NCI-H1694 (cell line): ENCODE measurements around the gene TLE6.
A peak's percentile ranks its signal among the peaks of the same experiment; 100 is the strongest.
"Not testable (repeated sequence)": the region's sequence is repeated elsewhere in the genome, so short reads cannot be mapped to it uniquely, and the experiment has no call there.

ENCODE experiments used
- DNase-seq: peaks from one replicate; lab custom pipeline; 2025; lab: John Stamatoyannopoulos, UW

TLE6 gene

DNA sequence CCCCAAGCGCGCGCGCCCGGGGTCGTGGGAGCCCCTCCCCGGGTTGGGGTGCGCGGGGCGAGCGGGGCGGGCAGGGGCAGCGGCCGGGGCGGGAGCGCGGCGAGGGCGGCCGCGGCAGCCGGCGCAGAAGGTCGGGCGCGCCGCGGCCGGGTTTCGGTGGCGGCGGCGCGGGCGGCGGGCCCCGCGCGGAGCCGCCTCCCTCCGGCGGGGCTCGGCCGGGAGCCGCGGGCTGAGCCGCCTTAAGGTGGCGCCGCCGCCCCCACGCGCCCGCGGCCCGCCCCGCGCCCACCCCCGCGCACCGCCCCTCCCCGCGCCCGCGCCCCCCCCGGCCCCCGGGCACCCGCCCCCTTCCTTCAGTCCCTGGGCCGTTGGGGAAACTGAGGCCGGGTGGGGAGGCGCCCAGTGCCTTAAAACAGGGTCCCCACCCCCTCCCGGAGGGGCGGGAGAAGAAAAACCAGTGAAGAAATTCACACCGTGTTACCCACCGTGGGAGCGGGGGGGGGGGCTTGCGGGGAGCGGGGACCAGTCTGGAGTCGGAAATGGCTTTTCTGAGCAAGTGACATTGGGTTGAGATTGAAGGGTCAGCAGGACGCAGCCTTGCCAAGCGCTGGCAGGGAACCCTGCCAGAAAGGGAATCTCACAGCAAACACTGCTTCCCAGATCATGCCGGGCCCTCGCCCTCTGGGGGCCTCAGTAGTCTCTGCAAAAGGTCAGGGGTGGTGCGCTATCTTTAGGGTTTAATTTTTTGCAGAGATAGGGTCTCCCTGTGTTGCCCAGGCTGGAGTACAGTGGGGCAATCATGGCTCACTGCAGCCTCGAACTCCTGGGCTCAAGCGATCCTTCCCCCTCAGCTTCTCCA, 51.9 kb downstream of the TLE6 start, which contains the start of gene TLE2:
TSS of gene TLE2 (minus strand) at position 216 of the 859 bp plus-strand sequence. CDS start 376 bp downstream, outside the sequence.
- no peak for DNase-seq

DNA sequence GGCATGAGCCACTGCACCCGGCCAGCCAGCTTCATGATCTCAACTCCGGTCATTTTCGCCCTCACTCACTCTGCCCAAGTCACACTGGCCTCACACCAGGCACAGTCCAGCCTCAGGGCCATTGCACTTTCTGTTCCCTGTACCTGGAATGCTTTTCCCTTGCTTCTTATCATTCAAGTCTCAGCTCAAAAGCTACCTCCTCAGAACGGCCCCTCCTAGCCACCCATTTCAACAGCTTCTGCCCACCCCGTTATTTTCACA, 54.2 kb downstream of the TLE6 start:
- DNase-seq, result no peak

DNA sequence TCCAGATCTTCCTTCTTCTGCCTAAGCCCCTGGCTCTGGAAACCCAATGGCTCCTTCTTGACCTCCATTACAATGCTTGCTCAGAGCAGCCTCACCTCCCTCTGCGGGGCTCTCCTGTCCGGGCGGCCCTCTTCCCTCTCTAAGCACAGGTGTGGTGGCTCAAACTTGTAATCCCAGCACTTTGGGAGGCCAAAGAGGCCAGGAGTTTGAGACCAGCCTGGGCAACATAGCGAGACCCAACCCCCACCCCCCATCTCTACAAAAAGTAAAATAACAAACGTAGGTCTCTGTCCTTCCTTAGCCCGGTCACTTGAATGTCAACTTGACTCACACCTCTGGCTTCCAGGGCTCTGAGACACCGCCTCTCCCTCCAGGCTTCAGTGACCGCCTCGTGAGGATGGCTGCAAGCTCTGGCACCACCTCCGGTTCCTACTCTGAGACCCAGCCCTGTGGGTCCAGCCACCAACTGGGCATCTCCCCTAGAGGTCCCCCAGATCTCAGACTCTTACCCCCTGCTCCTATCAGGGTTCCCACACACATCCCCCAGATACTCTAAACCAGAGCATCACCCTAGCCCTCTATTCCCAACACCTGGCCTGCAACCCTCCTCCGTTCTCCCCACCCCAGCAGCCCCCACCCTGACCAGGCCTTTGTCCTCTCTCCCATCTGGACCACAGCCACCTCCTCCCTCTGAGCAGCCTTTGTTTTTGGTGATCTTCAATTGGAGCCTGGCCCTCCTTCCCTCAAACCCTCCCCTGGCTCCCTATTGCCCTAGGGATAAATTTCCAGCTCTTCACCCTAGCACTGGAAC, 56.4 kb downstream of the TLE6 start:
- DNase-seq, result no peak

DNA sequence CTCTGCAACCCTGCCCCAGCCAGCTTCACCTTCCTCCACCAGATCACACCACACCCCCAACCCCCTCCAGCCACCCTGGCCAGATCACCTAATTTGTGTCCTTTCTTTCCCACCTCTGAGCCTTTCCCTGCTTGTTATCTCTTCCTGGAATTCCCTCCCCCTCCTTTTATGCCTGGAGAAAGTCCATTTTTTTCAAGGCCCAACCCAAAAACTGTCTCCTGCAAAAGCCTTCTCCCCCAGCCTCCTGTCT, 57.0 kb downstream of the TLE6 start:
- DNase-seq, result no peak

DNA sequence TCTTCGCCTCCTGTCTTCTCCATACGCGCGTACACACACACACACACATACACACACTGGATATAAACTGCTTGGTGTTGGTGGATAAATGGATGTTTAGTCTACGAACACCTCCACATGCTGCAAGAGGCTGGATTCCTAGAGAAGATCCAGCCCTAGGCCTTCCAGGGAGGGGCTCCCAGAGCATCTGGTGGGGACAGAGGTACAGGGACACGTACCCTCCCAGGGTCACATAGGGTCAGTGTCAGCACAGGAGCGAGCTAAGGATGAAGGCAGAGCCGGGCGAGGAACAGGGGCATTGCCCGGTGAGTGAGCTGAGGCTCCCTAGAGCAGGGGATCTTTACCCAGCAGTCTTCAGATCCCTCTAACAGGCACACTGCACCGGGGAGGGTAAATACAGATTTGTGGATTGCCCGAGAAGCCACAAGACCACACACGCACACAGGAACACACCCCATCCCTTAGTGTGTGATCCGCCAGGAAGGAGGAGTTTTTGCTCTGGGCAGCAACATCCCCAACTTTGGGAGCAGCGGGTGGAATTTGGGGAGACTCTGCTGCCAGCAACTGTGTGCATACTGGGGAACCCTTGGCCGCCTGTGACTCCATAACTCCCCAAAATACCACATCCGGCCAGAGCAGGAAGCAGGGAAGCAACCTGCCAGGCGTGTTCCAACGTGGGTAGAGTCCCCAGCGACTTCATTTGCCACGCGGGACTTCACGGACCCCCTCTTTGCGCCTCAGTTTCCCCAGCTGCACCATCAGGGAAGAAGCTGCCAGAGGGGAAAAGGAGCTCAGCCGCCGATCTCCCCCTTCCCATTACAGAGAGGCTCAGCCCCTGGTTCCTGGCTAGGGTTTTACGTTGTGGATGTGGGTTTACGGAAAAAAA, 57.5 kb downstream of the TLE6 start:
- no peak for DNase-seq

DNA sequence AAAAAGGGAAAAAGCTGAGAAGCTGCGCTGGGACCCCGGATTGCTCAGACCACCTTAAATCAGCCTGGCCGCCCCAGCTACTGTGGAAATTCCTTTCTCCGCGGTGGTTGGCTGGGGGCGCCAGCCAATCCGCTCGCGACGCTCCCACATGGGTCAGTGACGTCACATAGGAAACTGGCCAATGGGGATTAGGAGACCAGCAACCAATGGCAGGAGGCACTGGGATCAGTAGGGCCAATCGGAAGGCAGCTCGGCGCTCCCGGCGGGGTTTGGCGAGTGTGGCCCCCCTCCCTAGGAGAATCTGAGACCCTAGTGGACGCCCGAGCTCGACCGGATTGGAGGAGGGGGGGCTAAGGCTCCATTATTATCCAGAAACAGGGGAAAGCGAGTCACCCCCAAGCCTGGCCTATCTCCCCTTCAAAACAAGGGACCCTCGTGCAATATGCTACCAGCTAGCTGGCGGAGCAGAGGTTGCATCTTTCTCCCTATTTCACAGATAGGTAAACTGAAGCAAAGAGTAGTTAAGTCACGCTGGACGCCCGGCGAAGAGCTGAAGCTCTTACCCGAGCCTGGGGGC, 58.3 kb downstream of the TLE6 start:
- DNase-seq, result peak; percentile 98

DNA sequence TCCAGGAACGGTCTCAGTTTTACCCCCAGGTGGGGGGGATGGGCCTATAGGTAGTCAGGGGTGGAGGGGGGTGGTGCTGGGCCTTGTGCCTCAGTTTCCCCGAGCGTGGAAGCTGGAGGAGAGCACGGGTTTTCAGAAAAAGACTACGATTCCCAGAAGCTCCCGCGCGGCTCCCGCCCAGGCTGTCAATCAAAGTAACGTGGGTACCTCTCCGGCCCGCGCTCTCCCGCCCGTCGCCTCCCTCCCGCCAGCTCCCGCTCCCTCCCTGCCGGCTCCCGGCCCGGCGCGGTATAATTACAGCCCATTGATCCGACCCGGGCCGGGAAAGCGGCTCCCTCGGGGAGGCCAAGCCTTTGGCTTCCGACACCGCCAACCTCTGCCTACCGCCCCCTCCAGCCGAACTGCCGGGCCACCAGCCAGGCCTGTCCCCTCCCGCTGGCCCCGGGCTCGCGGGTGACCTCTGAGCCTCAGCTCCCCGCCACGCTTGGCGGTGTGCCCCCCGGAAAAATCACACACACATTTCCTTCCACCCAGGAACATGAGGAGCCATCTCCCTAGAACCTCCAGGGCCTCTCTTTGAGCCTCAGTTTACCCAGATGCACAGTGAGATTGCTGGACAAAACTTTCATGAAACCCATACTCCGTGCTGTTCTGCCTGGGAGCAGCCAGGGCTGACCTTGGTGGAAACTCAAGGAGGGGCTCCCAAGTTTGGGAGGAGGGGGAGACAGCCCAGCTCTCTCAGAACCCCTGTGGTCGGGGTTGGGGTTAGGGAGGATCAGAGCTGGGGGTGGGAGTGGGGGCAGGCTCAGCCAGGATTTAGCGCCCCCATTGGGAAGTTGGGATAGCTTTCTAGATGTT, 59.0 kb downstream of the TLE6 start:
- peak; percentile 82 for DNase-seq

DNA sequence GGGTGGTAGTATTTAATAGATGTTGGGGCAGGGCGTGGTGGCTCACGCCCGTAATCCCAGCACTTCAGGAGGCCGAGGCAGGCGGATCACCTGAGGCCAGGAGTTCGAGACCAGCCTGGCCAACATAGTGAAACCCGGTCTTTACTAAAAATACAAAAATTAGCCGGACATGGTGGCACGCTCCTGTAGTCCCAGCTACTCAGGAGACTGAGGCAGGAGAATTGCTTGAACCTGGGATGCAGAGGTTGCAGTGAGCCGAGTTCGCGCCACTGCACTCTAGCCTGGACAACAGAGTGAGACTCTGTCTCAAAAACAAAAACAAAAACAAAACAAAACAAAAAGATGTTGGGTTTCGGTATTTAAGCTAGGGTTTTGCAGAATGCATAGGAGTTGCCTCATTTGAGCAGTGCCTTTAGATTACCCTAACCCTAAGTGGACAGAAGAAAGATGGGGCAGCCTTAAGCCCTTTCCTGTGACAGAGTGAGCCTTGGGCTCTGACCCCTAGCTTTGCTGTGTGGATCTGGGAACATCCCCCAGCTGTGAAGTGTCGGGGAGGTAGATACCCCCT, 59.7 kb downstream of the TLE6 start:
- not testable (repeated sequence) for DNase-seq

DNA sequence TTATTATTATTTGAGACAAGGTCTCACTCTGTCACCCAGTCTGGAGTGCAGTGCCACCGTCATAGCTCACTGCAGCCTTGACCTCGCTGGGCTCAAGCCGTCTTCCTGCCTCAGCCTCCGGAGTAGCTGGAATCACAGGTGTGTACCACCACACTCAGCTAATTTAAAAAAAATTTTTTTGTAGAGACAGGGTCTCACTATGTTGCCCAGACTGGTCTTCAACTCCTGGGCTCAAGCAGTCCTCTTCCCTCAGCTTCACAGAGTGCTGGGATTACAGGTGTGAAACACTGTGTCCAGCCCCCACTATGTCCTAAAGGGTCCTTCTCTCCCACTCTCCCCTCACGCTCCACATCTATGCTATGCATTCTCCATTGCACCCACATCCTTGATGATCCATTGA, 60.9 kb downstream of the TLE6 start:
- DNase-seq, result no peak

DNA sequence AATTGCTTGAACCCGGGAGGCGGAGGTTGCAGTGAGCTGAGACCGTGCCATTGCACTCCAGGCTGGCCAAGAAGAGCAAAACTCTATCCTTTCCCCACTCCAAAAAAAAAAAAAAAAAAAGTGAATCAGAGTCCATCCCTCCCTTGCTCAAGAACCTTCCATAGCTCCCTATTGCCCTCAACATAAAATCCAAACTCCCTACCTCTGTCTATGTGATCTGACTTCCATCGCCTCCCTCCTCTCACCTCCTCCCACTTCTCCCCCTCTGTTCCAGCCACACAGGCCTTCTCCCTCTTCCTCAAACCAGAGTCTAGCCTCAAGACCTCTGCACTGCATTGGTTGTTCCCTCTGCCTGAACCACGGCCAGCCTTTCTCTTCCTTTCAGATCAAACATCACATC, 61.8 kb downstream of the TLE6 start:
- no peak for DNase-seq

DNA sequence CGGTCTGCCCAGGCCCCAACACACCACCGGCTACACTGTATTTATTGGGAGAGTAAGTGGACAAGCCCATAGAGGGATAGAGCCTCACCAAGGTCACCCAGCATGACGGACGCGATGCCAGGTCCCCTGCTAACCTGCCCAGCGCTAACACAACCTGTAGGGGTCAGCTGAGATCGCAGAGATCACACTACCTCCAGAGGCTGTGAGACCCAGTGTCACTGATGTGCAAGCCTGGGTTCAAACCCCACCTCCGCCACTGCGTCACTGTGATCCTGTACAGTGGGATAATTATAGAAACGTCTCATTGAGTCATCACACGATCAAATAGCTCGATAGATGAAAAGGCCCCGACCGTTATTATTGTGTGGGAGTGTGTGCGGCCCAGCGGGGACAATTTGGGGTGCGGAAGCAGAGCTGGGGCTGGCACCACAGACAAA, 62.3 kb downstream of the TLE6 start:
- no peak for DNase-seq

DNA sequence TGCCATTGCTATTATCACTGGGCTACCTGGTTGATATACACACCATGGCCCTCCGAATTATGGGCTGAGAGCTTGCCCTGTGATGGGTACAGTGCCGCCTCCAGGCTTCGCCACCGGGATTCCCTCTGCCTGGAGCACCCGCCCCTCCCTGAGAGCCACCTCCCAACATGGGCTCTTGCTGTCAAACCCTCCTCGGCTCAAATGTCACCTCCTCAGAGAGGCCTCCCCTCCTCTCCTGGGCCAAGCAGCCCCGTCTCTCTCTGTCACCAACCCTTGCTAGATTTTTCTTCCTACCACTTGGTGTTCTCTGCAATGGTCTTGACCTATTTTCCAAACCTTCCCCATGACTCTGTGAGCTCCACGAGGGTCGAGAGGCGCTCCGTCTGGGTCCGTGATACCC, 64.0 kb downstream of the TLE6 start:
- no peak for DNase-seq

DNA sequence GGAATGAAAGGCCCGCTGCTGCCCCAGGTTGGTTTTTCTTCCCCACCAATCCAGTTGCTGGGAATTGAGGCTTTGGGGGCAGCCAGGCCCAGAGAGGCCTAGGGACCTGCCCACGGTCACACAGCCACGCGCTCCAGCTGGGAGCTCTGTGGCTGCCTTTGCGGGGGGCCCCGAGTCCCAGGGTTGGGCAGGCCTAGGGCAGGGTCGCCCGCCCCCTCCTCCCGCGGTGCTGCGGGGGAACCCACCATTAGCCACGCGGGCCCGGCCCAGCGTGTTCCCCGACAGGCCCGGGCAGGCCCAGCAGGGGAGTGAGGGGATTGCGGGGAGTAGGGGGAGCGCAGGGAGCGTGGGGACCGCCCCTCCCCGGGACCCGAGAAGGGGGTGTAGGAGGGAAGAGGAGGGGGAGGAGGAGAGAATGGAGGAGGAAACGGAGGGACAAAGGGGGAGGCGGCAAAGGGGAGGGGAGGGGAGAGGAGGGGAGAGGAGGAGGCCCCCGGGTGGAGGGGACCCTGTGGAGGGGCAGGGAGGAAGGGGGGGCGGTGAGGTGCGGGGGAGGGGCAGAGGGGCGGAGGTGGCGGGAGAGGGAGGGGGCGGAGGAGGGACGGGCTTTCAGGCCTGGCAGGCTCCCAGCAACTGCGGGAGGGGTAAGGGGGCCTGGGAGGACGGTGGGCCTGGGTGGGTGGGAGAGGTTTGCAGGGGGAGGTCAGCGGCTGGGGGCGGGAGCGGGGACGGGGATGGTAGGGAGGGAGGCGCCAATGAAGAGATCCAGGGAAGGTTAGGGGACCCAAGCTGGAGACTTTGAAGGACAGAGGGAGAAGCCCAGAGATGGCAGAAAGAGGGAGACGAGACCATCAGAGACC, 64.6 kb downstream of the TLE6 start:
- peak; percentile 30 for DNase-seq

DNA sequence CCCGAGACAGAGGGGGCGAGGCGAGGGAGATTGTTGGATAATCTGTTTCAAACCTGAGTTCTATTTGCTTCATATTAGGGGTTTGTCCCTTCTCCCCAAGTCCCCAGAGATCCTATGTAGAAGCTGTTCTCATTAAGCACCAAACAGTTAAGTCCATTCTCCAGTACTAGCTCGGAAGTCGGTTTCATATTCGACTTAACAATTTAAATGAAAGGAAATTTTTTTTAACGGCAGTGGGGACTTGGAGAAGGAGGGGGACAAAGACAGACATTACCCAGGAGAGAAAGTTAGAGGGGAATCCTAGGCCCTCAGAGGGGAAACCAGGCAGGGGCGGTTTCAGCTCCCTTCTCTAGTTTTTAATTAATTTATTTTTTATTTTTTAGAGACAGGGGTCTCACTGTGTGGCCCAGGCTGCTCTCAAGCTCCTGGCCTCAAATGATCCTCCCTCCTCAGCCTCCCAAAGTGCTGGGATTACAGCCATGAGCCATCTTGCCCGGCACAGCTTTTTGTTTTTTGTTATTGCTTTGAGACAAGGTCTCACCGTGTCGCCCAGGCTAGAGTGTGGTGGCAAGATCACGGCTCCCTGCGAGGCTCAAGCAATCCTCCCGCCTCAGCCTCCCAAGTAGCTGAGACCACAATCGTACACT, 65.4 kb downstream of the TLE6 start:
- DNase-seq, result no peak
